ENCODE results near the gene HGD. TPM values are rescaled to one million over a fixed set of nuclear protein-coding genes. Genes with fewer than 3 reads are reported as not detected.
"Not testable (repeated sequence)": the region's sequence is repeated elsewhere in the genome, so short reads cannot be mapped to it uniquely, and the experiment has no call there.

HGD gene
- total RNA-seq, 4 donors from 2014 or later, result not detected

DNA sequence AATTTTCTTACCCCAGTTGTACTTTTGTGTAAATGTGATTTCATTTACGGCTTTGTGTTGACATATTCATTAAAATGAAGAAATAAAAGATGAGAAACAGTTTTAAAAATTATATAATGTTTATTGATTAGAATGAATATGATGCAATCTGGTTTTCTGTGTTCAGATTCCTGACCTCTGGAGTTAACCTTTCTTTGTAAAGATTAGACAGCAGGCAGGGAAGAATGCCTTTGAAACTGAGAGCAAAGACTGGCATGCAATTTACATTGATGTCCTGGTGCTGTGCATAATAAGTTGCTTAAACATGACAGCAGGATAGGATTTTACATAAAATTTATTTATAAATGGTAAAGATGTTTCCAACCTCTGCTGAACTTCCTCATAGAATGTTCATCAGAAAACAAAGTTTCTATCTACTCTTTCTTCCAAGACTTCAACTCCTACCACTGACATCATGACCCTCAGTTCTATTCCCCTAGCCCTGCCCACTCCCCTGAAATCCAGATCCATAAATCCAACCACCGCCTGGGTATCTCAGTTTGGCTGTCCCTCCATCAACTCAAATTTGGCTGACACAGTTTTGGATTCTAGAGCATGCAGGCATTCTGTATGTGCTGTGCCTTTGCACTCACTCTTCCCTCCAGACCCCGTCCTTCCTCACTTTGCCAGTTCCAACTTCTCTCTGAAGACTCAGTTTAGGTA lies 1.7 kb downstream of the HGD start:
- Histone ChIP-seq H3K36me3 (no peaks in the 10 kb centered on the region), H3K9me3 (no peaks in the 10 kb centered on the region), H3K27ac (no peak overlapping the region), H3K27me3 (no peaks in the 10 kb centered on the region), H3K4me1 (peaks cover 5 to 18% (median 5%) of the 10 kb centered on the region in 3 donors), H3K4me3 (no peak overlapping the region)
- ATAC-seq, result no peak
- WGBS, 2 donors (ENCODE audit: low coverage in 1 of 2), result 81 to 95% methylated on average over 2 to 3 of the region's 3 CpGs
- TF ChIP-seq EP300 (IDR thresholded peaks at IDR 0.05) (no peak), POLR2A (IDR thresholded peaks at IDR 0.05) (no peak), CTCF (IDR thresholded peaks at IDR 0.05) (no peak), POLR2AphosphoS5 (IDR thresholded peaks at IDR 0.05) (no peak)

- H3K27ac ChIP-seq, result peak overlapping the region; percentile 55 to 68 (median 60)
- TF ChIP-seq CTCF (IDR thresholded peaks at IDR 0.05) (no peak), POLR2AphosphoS5 (IDR thresholded peaks at IDR 0.05) (no peak), EP300 (IDR thresholded peaks at IDR 0.05) (no peak), POLR2A (IDR thresholded peaks at IDR 0.05) (no peak)
- no peaks in the 10 kb centered on the region for H3K36me3 ChIP-seq
- H3K27me3 ChIP-seq, result no peaks in the 10 kb centered on the region
- H3K4me3 ChIP-seq, result no peak overlapping the region
- H3K9me3 ChIP-seq, result no peaks in the 10 kb centered on the region
- WGBS, 2 donors (ENCODE audit: low coverage in 1 of 2), result 27 to 39% methylated on average over 3 of the region's 3 CpGs
- peak; percentile 32 for ATAC-seq
- peaks cover 5 to 18% (median 5%) of the 10 kb centered on the region in 3 donors for H3K4me1 ChIP-seq
Measured at GRCh38 chr3:120678984-120679383, 3.1 kb downstream of the HGD start.

DNA sequence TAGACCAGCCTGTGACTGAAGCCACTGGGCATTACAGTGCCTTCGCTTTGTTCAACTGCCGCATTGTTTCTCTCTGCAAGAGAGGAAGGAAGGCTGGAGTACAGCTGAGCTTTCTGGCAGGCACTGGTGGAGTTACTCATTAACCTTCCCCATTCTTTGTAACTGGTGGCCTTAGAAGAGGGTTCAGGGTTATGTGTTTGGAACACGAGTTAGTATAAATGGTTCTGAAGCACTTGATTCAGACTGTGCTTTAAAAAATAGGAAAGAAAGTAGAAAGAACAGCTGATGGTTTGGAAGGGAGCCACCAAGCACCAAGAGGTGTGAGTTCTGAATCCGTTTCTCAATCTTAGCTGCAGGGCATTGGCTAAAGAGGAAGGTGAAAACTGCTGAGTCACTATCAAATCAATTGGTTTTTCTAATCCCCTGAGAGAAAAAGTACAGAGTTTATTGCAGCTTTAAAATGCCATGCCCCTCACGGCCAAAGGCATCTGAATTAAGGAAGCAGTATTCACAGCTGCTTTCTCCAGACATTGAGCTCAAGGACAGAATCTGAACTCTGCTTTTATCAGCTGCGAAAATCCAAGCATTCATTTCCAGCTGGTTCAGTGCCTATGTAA lies 3.6 kb downstream of the HGD start:
- 14 to 28% methylated on average over 6 of the region's 6 CpGs for WGBS, 2 donors (ENCODE audit: low coverage in 1 of 2)
- TF ChIP-seq POLR2A (IDR thresholded peaks at IDR 0.05) (no peak), EP300 (IDR thresholded peaks at IDR 0.05) (no peak), POLR2AphosphoS5 (IDR thresholded peaks at IDR 0.05) (peak; percentile 44), CTCF (IDR thresholded peaks at IDR 0.05) (no peak)
- peaks cover 5 to 18% (median 5%) of the 10 kb centered on the region in 3 donors for H3K4me1 ChIP-seq
- H3K9me3 ChIP-seq, result no peaks in the 10 kb centered on the region
- peak overlapping the region in 1 of 2 donors; percentile 22 for H3K4me3 ChIP-seq
- H3K27me3 ChIP-seq, result no peaks in the 10 kb centered on the region
- no peaks in the 10 kb centered on the region for H3K36me3 ChIP-seq
- H3K27ac ChIP-seq, result peak overlapping the region; percentile 55 to 68 (median 60)
- ATAC-seq, result peak; percentile 82

- H3K4me1 ChIP-seq, result peaks cover 5 to 23% (median 5%) of the 10 kb centered on the region in 3 donors
- ATAC-seq, H3K27me3 ChIP-seq, H3K27ac ChIP-seq, H3K9me3 ChIP-seq, H3K4me3 ChIP-seq, H3K36me3 ChIP-seq: not testable (repeated sequence)
- WGBS, 2 donors (ENCODE audit: low coverage in 1 of 2), result 86 to 100% methylated on average over 5 of the region's 7 CpGs
Measured at GRCh38 chr3:120677193-120677592, 4.8 kb downstream of the HGD start.

DNA sequence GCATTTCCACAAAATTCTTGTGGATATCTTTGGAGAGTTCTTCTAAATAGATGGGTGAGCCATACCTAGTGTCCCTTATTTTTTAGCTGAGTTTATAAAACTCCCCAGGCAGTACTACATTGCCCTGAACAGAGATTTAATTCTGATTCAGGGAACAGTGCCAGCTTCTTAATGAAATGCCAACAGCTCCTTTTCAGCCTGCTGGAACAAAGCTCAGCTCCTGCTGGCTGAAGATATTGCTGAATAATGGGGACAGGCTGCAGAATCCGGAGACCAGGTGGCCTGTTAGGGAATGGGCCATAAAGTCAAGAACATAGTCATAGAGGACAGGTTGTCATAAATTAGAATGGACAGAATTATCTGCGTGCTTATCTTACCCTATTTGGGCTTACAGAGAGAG lies 8.9 kb downstream of the HGD start:
- 13 to 46% methylated on average over 1 to 2 of the region's 2 CpGs for WGBS, 2 donors (ENCODE audit: low coverage in 1 of 2)
- no peak for ATAC-seq

More for the DNA sequence above, 8.9 kb downstream of the HGD start:
- no peak overlapping the region for H3K4me3 ChIP-seq
- no peaks in the 10 kb centered on the region for H3K9me3 ChIP-seq
- peaks cover under 1 to 11% (median 2%) of the 10 kb centered on the region in 3 donors for H3K4me1 ChIP-seq
- no peaks in the 10 kb centered on the region for H3K36me3 ChIP-seq
- H3K27me3 ChIP-seq, result no peaks in the 10 kb centered on the region
- no peak overlapping the region for H3K27ac ChIP-seq
- TF ChIP-seq CTCF (IDR thresholded peaks at IDR 0.05) (no peak), POLR2AphosphoS5 (IDR thresholded peaks at IDR 0.05) (no peak), EP300 (IDR thresholded peaks at IDR 0.05) (no peak), POLR2A (IDR thresholded peaks at IDR 0.05) (no peak)
